ENCODE results near the gene LEPROT. TPM values are rescaled to one million over a fixed set of nuclear protein-coding genes. Genes with fewer than 3 reads are reported as not detected.
A peak's percentile ranks its signal among the peaks of the same experiment; 100 is the strongest.
"Not testable (repeated sequence)": the region's sequence is repeated elsewhere in the genome, so short reads cannot be mapped to it uniquely, and the experiment has no call there.

The LEPROT gene
- total RNA-seq, 1 experiment from 2014 or later = 68.7 TPM

DNA sequence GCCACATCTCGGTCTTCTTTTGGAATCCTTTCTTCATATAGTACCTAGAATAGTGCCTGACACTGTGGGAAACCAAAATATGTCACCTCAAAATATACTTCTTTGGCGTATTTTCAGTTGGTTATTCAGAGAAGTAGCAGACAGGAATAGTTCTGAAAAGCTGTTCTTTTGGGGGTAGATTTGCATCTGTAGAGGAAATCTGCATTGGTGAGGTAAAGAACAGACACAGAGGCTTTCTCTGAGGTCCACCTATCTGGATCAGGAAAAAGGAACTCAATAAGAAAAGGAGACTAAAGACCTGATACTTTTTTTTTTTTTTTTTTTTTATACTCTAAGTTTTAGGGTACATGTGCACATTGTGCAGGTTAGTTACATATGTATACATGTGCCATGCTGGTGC, 23.2 kb downstream of the LEPROT start:
- Mint-ChIP-seq H3K27me3 (ENCODE audit: unreplicated experiment) (no peaks in the 10 kb centered on the region), H3K36me3 (ENCODE audit: insufficient read depth, unreplicated experiment) (no peaks in the 10 kb centered on the region), H3K4me3 (ENCODE audit: low read depth, unreplicated experiment) (no peak overlapping the region), H3K4me1 (ENCODE audit: low read depth, unreplicated experiment) (peaks cover 5% of the 10 kb centered on the region), H3K9me3 (ENCODE audit: low read depth, unreplicated experiment) (peaks cover 10% of the 10 kb centered on the region), H3K27ac (ENCODE audit: unreplicated experiment) (no peak overlapping the region)
- no TSS peak for BruUV-seq (replicated peaks)
- CTCF ChIA-PET = no interaction called here
- no peak for DNase-seq
- intact Hi-C loops (cut with micrococcal nuclease; ENCODE audit: unreplicated experiment) = no loop called here
- TF ChIP-seq, protein P1, sequence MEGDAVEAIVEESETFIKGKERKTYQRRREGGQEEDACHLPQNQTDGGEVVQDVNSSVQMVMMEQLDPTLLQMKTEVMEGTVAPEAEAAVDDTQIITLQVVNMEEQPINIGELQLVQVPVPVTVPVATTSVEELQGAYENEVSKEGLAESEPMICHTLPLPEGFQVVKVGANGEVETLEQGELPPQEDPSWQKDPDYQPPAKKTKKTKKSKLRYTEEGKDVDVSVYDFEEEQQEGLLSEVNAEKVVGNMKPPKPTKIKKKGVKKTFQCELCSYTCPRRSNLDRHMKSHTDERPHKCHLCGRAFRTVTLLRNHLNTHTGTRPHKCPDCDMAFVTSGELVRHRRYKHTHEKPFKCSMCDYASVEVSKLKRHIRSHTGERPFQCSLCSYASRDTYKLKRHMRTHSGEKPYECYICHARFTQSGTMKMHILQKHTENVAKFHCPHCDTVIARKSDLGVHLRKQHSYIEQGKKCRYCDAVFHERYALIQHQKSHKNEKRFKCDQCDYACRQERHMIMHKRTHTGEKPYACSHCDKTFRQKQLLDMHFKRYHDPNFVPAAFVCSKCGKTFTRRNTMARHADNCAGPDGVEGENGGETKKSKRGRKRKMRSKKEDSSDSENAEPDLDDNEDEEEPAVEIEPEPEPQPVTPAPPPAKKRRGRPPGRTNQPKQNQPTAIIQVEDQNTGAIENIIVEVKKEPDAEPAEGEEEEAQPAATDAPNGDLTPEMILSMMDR (IDR thresholded peaks at IDR 0.05; ENCODE audit: unreplicated experiment) = no peak

DNA sequence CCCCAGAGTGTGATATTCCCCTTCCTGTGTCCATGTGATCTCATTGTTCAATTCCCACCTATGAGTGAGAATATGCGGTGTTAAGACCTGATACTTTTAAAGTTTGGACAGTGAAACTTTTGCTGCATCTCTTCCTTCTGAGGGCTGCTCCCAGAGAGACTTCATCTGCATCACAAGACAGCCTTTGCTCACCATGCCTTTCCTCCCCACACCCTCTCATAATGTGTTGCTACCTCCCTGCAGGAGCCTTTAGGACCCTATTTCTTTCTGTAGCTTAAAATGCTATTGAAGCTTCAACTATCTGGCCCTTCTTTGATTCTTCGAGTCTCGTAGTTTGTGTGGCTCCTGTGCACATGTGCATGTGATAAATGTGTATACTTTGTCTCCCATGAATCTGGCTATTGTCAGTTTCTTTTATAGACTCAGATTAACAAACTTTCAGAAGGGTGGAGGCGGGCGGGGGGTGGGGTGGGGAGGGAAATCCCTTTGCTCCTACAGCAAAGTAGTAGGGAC, 23.7 kb downstream of the LEPROT start:
- intact Hi-C loops (cut with micrococcal nuclease; ENCODE audit: unreplicated experiment) = no loop called here
- Mint-ChIP-seq H3K4me1 (ENCODE audit: low read depth, unreplicated experiment) (peaks cover 5% of the 10 kb centered on the region), H3K9me3 (ENCODE audit: low read depth, unreplicated experiment) (peaks cover 10% of the 10 kb centered on the region), H3K4me3 (ENCODE audit: low read depth, unreplicated experiment) (no peak overlapping the region), H3K27me3 (ENCODE audit: unreplicated experiment) (no peaks in the 10 kb centered on the region), H3K27ac (ENCODE audit: unreplicated experiment) (no peak overlapping the region), H3K36me3 (ENCODE audit: insufficient read depth, unreplicated experiment) (no peaks in the 10 kb centered on the region)
- DNase-seq = no peak
- BruUV-seq (replicated peaks) = no TSS peak
- CTCF ChIA-PET = no interaction called here
- TF ChIP-seq, protein P1 (IDR thresholded peaks at IDR 0.05; ENCODE audit: unreplicated experiment) = no peak

GRCh38 chr1:65445837-65446236, 25.4 kb downstream of the LEPROT start:
- H3K4me1 Mint-ChIP-seq (ENCODE audit: low read depth, unreplicated experiment) = peaks cover 5% of the 10 kb centered on the region
- CTCF ChIA-PET = no interaction called here
- H3K9me3 Mint-ChIP-seq (ENCODE audit: low read depth, unreplicated experiment) = peaks cover 5% of the 10 kb centered on the region
- H3K4me3 Mint-ChIP-seq (ENCODE audit: low read depth, unreplicated experiment) = no peak overlapping the region
- TF ChIP-seq, protein P1 (IDR thresholded peaks at IDR 0.05; ENCODE audit: unreplicated experiment) = no peak
- H3K27ac Mint-ChIP-seq (ENCODE audit: unreplicated experiment) = no peak overlapping the region
- intact Hi-C loops (cut with micrococcal nuclease; ENCODE audit: unreplicated experiment) = no loop called here
- DNase-seq = no peak
- H3K27me3 Mint-ChIP-seq (ENCODE audit: unreplicated experiment) = no peaks in the 10 kb centered on the region
- no TSS peak for BruUV-seq (replicated peaks)
- no peaks in the 10 kb centered on the region for H3K36me3 Mint-ChIP-seq (ENCODE audit: insufficient read depth, unreplicated experiment)

DNA sequence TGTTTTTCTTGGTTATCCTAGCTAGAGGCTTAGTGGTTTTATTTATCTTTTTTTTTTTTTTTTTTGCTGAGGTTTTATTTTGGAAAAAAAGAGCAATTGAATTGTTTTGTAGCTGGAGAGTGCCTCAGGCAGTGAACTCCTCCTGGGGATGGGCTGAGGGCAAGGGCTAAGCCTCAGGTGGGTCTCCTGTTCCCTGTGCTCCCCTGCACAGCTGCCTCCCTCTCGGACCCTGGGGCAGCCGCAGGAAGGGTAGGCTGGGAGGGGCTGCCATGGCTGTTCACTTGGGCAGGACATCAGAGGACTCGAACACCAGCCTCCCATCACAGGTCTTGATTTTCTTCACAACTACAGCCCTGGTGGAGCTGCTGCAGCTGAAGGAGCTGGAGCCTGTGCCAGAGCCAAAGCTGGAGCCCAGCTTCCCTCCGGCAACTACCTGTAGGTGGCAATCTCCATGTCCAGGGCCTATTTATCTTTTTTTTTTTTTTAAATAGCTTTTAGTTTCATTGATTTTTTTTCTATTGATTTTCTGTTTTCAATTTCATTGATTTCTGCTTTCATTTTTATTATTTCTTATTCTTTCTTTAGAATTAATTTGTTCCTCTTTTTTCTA, 28.9 kb downstream of the LEPROT start:
- CTCF ChIA-PET = interaction anchor here (0.6 to 0.9 kb wide), 3 partner anchors 10 to 239 kb away, joined by 3 read pairs; no protein-coding TSS in a partner anchor
- H3K4me1 Mint-ChIP-seq (ENCODE audit: low read depth, unreplicated experiment) = no peaks in the 10 kb centered on the region
- no peak overlapping the region for H3K4me3 Mint-ChIP-seq (ENCODE audit: low read depth, unreplicated experiment)
- no peaks in the 10 kb centered on the region for H3K36me3 Mint-ChIP-seq (ENCODE audit: insufficient read depth, unreplicated experiment)
- intact Hi-C loops (cut with micrococcal nuclease; ENCODE audit: unreplicated experiment) = no loop called here
- H3K27me3 Mint-ChIP-seq (ENCODE audit: unreplicated experiment) = no peaks in the 10 kb centered on the region
- TF ChIP-seq, protein P1 (IDR thresholded peaks at IDR 0.05; ENCODE audit: unreplicated experiment) = no peak
- no peak overlapping the region for H3K27ac Mint-ChIP-seq (ENCODE audit: unreplicated experiment)
- no peaks in the 10 kb centered on the region for H3K9me3 Mint-ChIP-seq (ENCODE audit: low read depth, unreplicated experiment)
- DNase-seq = peak; percentile 12
- BruUV-seq (replicated peaks) = no TSS peak

DNA sequence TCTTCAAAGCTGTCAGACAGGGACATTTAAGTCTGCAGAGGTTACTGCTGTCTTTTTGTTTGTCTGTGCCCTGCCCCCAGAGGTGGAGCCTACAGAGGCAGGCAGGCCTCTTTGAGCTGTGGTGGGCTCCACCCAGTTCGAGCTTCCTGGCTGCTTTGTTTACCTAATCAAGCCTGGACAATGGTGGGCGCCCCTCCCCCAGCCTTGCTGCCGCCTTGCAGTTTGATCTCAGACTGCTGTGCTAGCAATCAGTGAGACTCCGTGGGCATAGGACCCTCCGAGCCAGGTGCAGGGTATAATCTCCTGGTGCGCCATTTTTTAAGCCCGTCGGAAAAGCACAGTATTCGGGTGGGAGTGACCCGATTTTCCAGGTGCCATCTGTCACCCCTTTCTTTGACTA, 35.2 kb downstream of the LEPROT start:
- DNase-seq; H3K27me3 Mint-ChIP-seq (ENCODE audit: unreplicated experiment); H3K4me3 Mint-ChIP-seq (ENCODE audit: low read depth, unreplicated experiment); H3K36me3 Mint-ChIP-seq (ENCODE audit: insufficient read depth, unreplicated experiment); H3K27ac Mint-ChIP-seq (ENCODE audit: unreplicated experiment); BruUV-seq (replicated peaks); H3K9me3 Mint-ChIP-seq (ENCODE audit: low read depth, unreplicated experiment); CTCF ChIA-PET; intact Hi-C loops (cut with micrococcal nuclease; ENCODE audit: unreplicated experiment); H3K4me1 Mint-ChIP-seq (ENCODE audit: low read depth, unreplicated experiment): not testable (repeated sequence)

Data from Calu3 (cell line).